Glutamatergic neuron (in vitro differentiated cells): ENCODE results near the gene RPLP2. TPM values are rescaled to one million over a fixed set of nuclear protein-coding genes. Genes with fewer than 3 reads are reported as not detected.
A peak's percentile ranks its signal among the peaks of the same experiment; 100 is the strongest.

ENCODE experiments used
- DNase-seq: peaks from one replicate; pipeline ENCODE4 v3.0.0; 2022
- H3K27ac Mint-ChIP-seq: one replicate; pipeline ENCODE4 v1.8.0; 2020; ENCODE audit warnings: mild to moderate bottlenecking, mixed read lengths, inconsistent platforms; ENCODE audit not compliant: unreplicated experiment
- H3K27me3 Mint-ChIP-seq: one replicate; pipeline ENCODE4 v1.8.0; 2020; ENCODE audit warnings: mild to moderate bottlenecking, moderate library complexity, mixed read lengths, inconsistent platforms; ENCODE audit not compliant: unreplicated experiment
- H3K36me3 Mint-ChIP-seq: one replicate; pipeline ENCODE4 v1.8.0; 2020; ENCODE audit warnings: mild to moderate bottlenecking, mixed read lengths, inconsistent platforms; ENCODE audit not compliant: unreplicated experiment
- H3K4me1 Mint-ChIP-seq: one replicate; pipeline ENCODE4 v1.8.0; 2020; ENCODE audit warnings: mild to moderate bottlenecking, low read depth, mixed read lengths, inconsistent platforms; ENCODE audit not compliant: unreplicated experiment
- H3K4me3 Mint-ChIP-seq: one replicate; pipeline ENCODE4 v1.8.0; 2020; ENCODE audit warnings: mild to moderate bottlenecking, mixed read lengths, inconsistent platforms; ENCODE audit not compliant: unreplicated experiment
- H3K9me3 Mint-ChIP-seq: one replicate; pipeline ENCODE4 v1.8.0; 2020; ENCODE audit warnings: mild to moderate bottlenecking, moderate library complexity, mixed read lengths, inconsistent platforms; ENCODE audit not compliant: unreplicated experiment
- total RNA-seq: library from RNA; stranded (reverse); fragmentation: NEBNext Ultra II Directional; extraction: Animal tissue kit (Norgen Biotek cat#: 25700); gene quantifications from one replicate; pipeline ENCODE4 v1.2.1, GENCODE V29; 2021; ENCODE audit not compliant: unreplicated experiment
- TF ChIP-seq, protein P1 (sequence below): fragments of 200-600 bp; sonication (generic); IDR thresholded peaks from one replicate; pipeline ENCODE4 v1.5.0; 2021; ENCODE audit not compliant: partially characterized antibody, unreplicated experiment

Gene RPLP2
- total RNA-seq, 1 donor from 2014 or later, result 997 TPM

DNA sequence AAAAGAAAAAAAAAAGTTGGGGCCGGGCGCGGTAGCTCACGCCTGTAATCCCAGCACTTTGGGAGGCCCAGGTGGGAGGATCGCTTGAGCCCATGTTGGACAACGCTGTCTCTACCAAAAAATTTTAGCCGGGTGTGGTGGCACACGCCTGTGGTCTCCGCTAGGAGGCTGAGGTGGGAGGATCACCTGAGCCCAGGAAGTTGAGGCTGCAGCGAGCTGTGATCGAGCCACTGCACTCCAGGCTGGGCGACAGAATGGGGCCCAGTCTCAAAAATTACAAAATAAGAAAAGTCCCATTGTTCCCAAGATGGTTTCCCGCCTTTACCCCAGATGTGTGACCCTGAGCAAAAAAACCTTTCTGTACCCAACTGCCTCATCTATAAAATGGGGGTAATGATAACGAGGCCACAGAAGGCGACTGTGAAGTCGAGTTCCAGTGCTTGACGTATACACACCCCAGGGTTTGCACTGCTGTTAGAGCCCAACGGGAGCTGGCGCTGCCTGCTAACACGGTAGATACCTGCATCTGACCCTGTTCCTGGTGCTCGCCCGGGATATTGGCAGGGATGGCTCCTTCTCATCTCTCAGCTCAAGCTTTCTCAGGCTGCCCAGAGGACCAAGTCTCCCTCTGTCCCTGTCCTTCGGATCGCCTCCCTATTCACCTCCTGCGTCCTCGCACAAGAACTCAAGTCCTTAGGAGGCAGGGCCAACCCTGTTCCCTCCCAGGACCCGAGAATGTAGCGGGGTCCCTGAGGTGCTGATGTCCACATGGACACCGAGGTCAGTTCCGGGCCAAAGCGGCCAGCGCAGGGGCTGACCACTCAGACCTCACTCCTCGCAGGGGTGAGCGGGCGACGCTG lies 1.1 kb upstream of the RPLP2 start:
- no peaks in the 10 kb centered on the region for H3K36me3 Mint-ChIP-seq
- peaks cover 15% of the 10 kb centered on the region for H3K4me1 Mint-ChIP-seq
- H3K27ac Mint-ChIP-seq, result peak overlapping the region; percentile 98
- TF ChIP-seq, protein P1, sequence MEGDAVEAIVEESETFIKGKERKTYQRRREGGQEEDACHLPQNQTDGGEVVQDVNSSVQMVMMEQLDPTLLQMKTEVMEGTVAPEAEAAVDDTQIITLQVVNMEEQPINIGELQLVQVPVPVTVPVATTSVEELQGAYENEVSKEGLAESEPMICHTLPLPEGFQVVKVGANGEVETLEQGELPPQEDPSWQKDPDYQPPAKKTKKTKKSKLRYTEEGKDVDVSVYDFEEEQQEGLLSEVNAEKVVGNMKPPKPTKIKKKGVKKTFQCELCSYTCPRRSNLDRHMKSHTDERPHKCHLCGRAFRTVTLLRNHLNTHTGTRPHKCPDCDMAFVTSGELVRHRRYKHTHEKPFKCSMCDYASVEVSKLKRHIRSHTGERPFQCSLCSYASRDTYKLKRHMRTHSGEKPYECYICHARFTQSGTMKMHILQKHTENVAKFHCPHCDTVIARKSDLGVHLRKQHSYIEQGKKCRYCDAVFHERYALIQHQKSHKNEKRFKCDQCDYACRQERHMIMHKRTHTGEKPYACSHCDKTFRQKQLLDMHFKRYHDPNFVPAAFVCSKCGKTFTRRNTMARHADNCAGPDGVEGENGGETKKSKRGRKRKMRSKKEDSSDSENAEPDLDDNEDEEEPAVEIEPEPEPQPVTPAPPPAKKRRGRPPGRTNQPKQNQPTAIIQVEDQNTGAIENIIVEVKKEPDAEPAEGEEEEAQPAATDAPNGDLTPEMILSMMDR, result no peak
- H3K4me3 Mint-ChIP-seq, result peak overlapping the region; percentile 96
- DNase-seq, result no peak
- H3K27me3 Mint-ChIP-seq, result peaks cover 14% of the 10 kb centered on the region
- H3K9me3 Mint-ChIP-seq, result peaks cover 14% of the 10 kb centered on the region

GRCh38 chr11:810040-810567 lies 337 bp downstream of the RPLP2 start:
- TF ChIP-seq, protein P1, result no peak
- peaks cover 12% of the 10 kb centered on the region for H3K9me3 Mint-ChIP-seq
- peak; percentile 33 for DNase-seq
- no peaks in the 10 kb centered on the region for H3K36me3 Mint-ChIP-seq
- H3K27ac Mint-ChIP-seq, result peak overlapping the region; percentile 59
- peaks cover 15% of the 10 kb centered on the region for H3K4me1 Mint-ChIP-seq
- H3K27me3 Mint-ChIP-seq, result peaks cover 14% of the 10 kb centered on the region
- H3K4me3 Mint-ChIP-seq, result peak overlapping the region; percentile 96

DNA sequence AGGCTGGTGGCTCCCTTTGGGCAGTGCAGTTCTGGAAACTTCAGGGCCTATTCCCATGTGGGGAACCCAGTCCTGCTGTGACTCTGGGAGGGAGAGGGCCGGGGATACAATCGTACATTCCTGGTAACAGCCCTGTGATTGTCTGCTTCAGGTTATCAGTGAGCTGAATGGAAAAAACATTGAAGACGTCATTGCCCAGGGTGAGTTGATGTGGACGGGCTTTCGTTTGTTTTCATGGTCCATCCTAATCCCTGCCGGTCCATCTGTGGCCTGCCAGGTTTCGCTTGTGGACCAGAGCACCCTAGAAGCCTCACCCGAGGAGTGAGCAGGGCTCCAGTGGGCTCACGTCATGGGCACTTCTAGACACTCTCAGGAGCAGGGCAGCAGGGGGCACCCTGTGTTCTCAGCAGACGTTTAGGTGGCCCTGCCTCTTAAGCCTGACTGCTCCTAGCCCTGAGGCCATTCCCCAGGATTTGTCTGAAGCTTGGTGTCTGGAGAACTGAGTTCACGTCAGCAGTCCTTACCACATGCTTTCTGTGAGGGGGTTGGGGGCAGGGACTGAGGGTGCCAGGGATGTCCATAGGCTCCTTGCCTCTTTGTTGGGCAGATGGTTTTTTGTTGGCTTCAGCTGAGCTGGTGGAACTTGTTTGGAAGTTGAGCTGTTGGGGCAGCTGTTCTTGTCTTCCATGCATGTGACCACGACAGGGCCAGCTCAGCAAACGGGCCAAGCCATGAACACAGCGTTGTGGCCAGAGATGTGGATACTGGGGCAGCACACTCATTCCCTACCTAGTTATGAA lies 1.9 kb downstream of the RPLP2 start:
- no peak for DNase-seq
- peak overlapping the region; percentile 48 for H3K27ac Mint-ChIP-seq
- peaks cover 8% of the 10 kb centered on the region for H3K27me3 Mint-ChIP-seq
- no peaks in the 10 kb centered on the region for H3K36me3 Mint-ChIP-seq
- TF ChIP-seq, protein P1, result no peak
- H3K4me3 Mint-ChIP-seq, result peak overlapping the region; percentile 92
- peaks cover 7% of the 10 kb centered on the region for H3K9me3 Mint-ChIP-seq
- H3K4me1 Mint-ChIP-seq, result peaks cover 11% of the 10 kb centered on the region

- no peak for DNase-seq
- Mint-ChIP-seq H3K9me3 (peaks cover 7% of the 10 kb centered on the region), H3K4me3 (no peak overlapping the region), H3K36me3 (no peaks in the 10 kb centered on the region), H3K27me3 (peaks cover 8% of the 10 kb centered on the region), H3K27ac (no peak overlapping the region), H3K4me1 (peaks cover 11% of the 10 kb centered on the region)
- TF ChIP-seq, protein P1, result no peak
These were observed 2.6 kb downstream of the RPLP2 start for GRCh38 chr11:812390-812789.
